Activated B cell treated with CpG ODN at 0.5 μM for 24 hours (primary cell): Measurements from ENCODE around the gene PGD. TPM values are rescaled to one million over a fixed set of nuclear protein-coding genes. Genes with fewer than 3 reads are reported as not detected.
"Not testable (repeated sequence)": the region's sequence is repeated elsewhere in the genome, so short reads cannot be mapped to it uniquely, and the experiment has no call there.

ENCODE experiments used
- ATAC-seq: fragments of 200-7000 bp; cut with Tn5 transposase; one replicate; pipeline ENCODE4 v1.10.0; 2021; ENCODE audit warnings: low read depth, mild to moderate bottlenecking, moderate library complexity
- CTCF ChIA-PET: fragments of 350-600 bp; sonication (Branson Sonifier 250); formaldehyde crosslinking; loops from one replicate; lab custom pipeline; 2021; ENCODE audit warnings: antibody characterized with exemption; lab: Charles Lee
- POLR2A ChIA-PET: fragments of 350-600 bp; sonication (Branson Sonifier 250); formaldehyde crosslinking; loops from one replicate; lab custom pipeline; 2021; ENCODE audit warnings: antibody characterized with exemption; lab: Charles Lee
- DNase-seq: peaks from one replicate; pipeline ENCODE4 v3.0.0; 2022
- H3K27ac Mint-ChIP-seq: one replicate; pipeline ENCODE4 v1.8.0; 2020; ENCODE audit warnings: mixed read lengths
- H3K27me3 Mint-ChIP-seq: one replicate; pipeline ENCODE4 v1.8.0; 2021; ENCODE audit warnings: mixed read lengths
- H3K36me3 Mint-ChIP-seq: one replicate; pipeline ENCODE4 v1.8.0; 2021; ENCODE audit warnings: low read depth, mixed read lengths
- H3K4me1 Mint-ChIP-seq: one replicate; pipeline ENCODE4 v1.8.0; 2021; ENCODE audit warnings: mixed read lengths
- H3K4me3 Mint-ChIP-seq: one replicate; pipeline ENCODE4 v1.8.0; 2020; ENCODE audit warnings: mild to moderate bottlenecking, mixed read lengths
- H3K9me3 Mint-ChIP-seq: one replicate; pipeline ENCODE4 v1.8.0; 2020; ENCODE audit warnings: mixed read lengths
- CTCF ChIP-seq: fragments of 200-600 bp; IDR thresholded peaks from one replicate; pipeline ENCODE4 v1.8.0; 2022; ENCODE audit warnings: antibody characterized with exemption, mild to moderate bottlenecking
- intact Hi-C: fragments of 100-400 bp; cut with micrococcal nuclease; formaldehyde crosslinking; loops from one replicate; pipeline ENCODE4 v1.15.1; 2024
- total RNA-seq: library from RNA; stranded (reverse); gene quantifications from 2 replicates; pipeline ENCODE4 v1.2.3, GENCODE V29; 2022

The PGD gene
- total RNA-seq, 1 donor from 2014 or later: 108 TPM

- no peak for TF ChIP-seq CTCF
- intact Hi-C loops: no loop called here
- Mint-ChIP-seq H3K27ac (no peak overlapping the region), H3K36me3 (peaks cover 60% of the 10 kb centered on the region), H3K4me3 (no peak overlapping the region), H3K9me3 (no peaks in the 10 kb centered on the region), H3K4me1 (peaks cover 19% of the 10 kb centered on the region), H3K27me3 (no peaks in the 10 kb centered on the region)
- ChIA-PET POLR2A (no interaction called here), CTCF (no interaction called here)
- ATAC-seq (no peak), DNase-seq (no peak)
Measured at GRCh38 chr1:10402729-10403274, 3.9 kb downstream of the PGD start.

- no peak overlapping the region for H3K4me3 Mint-ChIP-seq
- no peak for TF ChIP-seq CTCF
- no peak overlapping the region for H3K27ac Mint-ChIP-seq
- H3K9me3 Mint-ChIP-seq: no peaks in the 10 kb centered on the region
- intact Hi-C loops: no loop called here
- CTCF ChIA-PET: no interaction called here
- POLR2A ChIA-PET: interaction anchor here (0.7 kb wide), 1 partner anchor 20 kb away, joined by 5 read pairs; no protein-coding TSS in a partner anchor
- H3K36me3 Mint-ChIP-seq: peaks cover 83% of the 10 kb centered on the region
- DNase-seq (no peak), ATAC-seq (no peak)
- no peaks in the 10 kb centered on the region for H3K27me3 Mint-ChIP-seq
- no peaks in the 10 kb centered on the region for H3K4me1 Mint-ChIP-seq
Measured at GRCh38 chr1:10407201-10407600, 8.3 kb downstream of the PGD start.

GRCh38 chr1:10415211-10415930 is 16.5 kb downstream of the PGD start:
- intact Hi-C loops: no loop called here
- no peak for TF ChIP-seq CTCF
- ATAC-seq: peak; percentile 34
- POLR2A ChIA-PET: no interaction called here
- Mint-ChIP-seq H3K9me3 (no peaks in the 10 kb centered on the region), H3K4me3 (no peak overlapping the region), H3K36me3 (peaks cover 88% of the 10 kb centered on the region), H3K27ac (peak overlapping the region; percentile 53), H3K27me3 (no peaks in the 10 kb centered on the region), H3K4me1 (peaks cover 4% of the 10 kb centered on the region)
- CTCF ChIA-PET: no interaction called here
- DNase-seq: no peak

GRCh38 chr1:10415967-10416366 is 17.1 kb downstream of the PGD start:
- not testable (repeated sequence) for H3K27me3 Mint-ChIP-seq

GRCh38 chr1:10418741-10419140 is 19.9 kb downstream of the PGD start:
- ATAC-seq, POLR2A ChIA-PET, CTCF ChIA-PET, H3K4me3 Mint-ChIP-seq, H3K4me1 Mint-ChIP-seq, DNase-seq, intact Hi-C loops, H3K27me3 Mint-ChIP-seq, H3K27ac Mint-ChIP-seq, H3K9me3 Mint-ChIP-seq: not testable (repeated sequence)
- peaks cover 66% of the 10 kb centered on the region for H3K36me3 Mint-ChIP-seq

More at GRCh38 chr1:10415967-10416366, 17.1 kb downstream of the PGD start:
- H3K9me3 Mint-ChIP-seq, POLR2A ChIA-PET, CTCF ChIA-PET, ATAC-seq, H3K4me1 Mint-ChIP-seq, DNase-seq, H3K27ac Mint-ChIP-seq, intact Hi-C loops, H3K4me3 Mint-ChIP-seq: not testable (repeated sequence)
- H3K36me3 Mint-ChIP-seq: peaks cover 88% of the 10 kb centered on the region

- POLR2A ChIA-PET: no interaction called here
- no peaks in the 10 kb centered on the region for H3K27me3 Mint-ChIP-seq
- H3K27ac Mint-ChIP-seq: no peak overlapping the region
- no peak for TF ChIP-seq CTCF
- H3K36me3 Mint-ChIP-seq: peaks cover 60% of the 10 kb centered on the region
- intact Hi-C loops: no loop called here
- H3K9me3 Mint-ChIP-seq: no peaks in the 10 kb centered on the region
- H3K4me1 Mint-ChIP-seq: peaks cover 4% of the 10 kb centered on the region
- CTCF ChIA-PET: no interaction called here
- ATAC-seq (no peak), DNase-seq (no peak)
- no peak overlapping the region for H3K4me3 Mint-ChIP-seq
Measured at GRCh38 chr1:10419351-10419750, 20.5 kb downstream of the PGD start.
